ENCODE results near the gene SOWAHA. TPM values are rescaled to one million over a fixed set of nuclear protein-coding genes. Genes with fewer than 3 reads are reported as not detected.

The SOWAHA gene
- total and polyA plus RNA-seq, 11 donors = 0.03 to 0.50 (median 0.24) TPM; not detected in 6

DNA sequence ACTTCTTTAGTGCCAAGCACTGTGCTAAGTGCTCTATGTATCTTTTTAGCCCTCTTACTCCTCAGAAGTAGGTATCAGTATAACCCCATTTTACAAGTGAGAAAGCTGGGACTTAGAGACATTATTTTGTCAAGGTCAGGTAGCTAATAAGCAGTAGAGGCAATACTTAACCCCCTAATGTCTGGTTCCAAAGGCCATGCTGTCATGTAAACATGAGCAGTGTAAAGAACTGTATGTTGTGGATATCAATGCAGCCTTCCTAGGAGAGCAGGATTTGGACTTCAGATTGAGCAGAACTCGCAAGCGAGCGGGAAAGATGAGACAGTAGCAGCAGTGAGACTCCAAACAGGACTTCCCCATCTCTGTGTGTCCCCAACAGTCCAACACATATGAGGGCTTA, 21.0 kb downstream of the SOWAHA start:
- peaks cover 0 to 3% (median 0%) of the 10 kb centered on the region in 9 donors for H3K27me3 ChIP-seq
- DNase-seq = no peak
- H3K4me3 ChIP-seq = no peak overlapping the region
- no peaks in the 10 kb centered on the region for H3K9me3 ChIP-seq
- H3K4me1 ChIP-seq = peaks cover 0 to 20% (median 8%) of the 10 kb centered on the region in 12 donors
- no peak for ATAC-seq
- H3K27ac ChIP-seq = no peak overlapping the region
- no peaks in the 10 kb centered on the region for H3K36me3 ChIP-seq
- no peak for TF ChIP-seq POLR2A (IDR thresholded peaks at IDR 0.05)
- TF ChIP-seq, protein P1, sequence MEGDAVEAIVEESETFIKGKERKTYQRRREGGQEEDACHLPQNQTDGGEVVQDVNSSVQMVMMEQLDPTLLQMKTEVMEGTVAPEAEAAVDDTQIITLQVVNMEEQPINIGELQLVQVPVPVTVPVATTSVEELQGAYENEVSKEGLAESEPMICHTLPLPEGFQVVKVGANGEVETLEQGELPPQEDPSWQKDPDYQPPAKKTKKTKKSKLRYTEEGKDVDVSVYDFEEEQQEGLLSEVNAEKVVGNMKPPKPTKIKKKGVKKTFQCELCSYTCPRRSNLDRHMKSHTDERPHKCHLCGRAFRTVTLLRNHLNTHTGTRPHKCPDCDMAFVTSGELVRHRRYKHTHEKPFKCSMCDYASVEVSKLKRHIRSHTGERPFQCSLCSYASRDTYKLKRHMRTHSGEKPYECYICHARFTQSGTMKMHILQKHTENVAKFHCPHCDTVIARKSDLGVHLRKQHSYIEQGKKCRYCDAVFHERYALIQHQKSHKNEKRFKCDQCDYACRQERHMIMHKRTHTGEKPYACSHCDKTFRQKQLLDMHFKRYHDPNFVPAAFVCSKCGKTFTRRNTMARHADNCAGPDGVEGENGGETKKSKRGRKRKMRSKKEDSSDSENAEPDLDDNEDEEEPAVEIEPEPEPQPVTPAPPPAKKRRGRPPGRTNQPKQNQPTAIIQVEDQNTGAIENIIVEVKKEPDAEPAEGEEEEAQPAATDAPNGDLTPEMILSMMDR (IDR thresholded peaks at IDR 0.05) = no peak
- intact Hi-C loops (cut with DNase I) = loop anchor here in 6 of 10 donors (2.0 to 5.0 kb wide), 3 partner anchors 27 to 48 kb away; partner anchors contain the start of genes GDF9 (in 4 of the 6) and UQCRQ (in 4 of the 6)
- WGBS, 4 donors = 96 to 99% (median 97%) methylated on average over 3 of the region's 3 CpGs

GRCh38 chr5:132836852-132837251, 23.8 kb downstream of the SOWAHA start:
- H3K9me3 ChIP-seq = no peaks in the 10 kb centered on the region
- no peak overlapping the region for H3K4me3 ChIP-seq
- 96 to 100% (median 99%) methylated on average over 1 of the region's 1 CpG for WGBS, 4 donors
- no peak overlapping the region for H3K27ac ChIP-seq
- H3K36me3 ChIP-seq = no peaks in the 10 kb centered on the region
- no peak for DNase-seq
- TF ChIP-seq, protein P1 (IDR thresholded peaks at IDR 0.05) = no peak
- TF ChIP-seq POLR2A (IDR thresholded peaks at IDR 0.05) = no peak
- intact Hi-C loops (cut with DNase I) = no loop called here
- no peak for ATAC-seq
- no peaks in the 10 kb centered on the region for H3K27me3 ChIP-seq
- peaks cover 0 to 25% (median 0%) of the 10 kb centered on the region in 12 donors for H3K4me1 ChIP-seq

DNA sequence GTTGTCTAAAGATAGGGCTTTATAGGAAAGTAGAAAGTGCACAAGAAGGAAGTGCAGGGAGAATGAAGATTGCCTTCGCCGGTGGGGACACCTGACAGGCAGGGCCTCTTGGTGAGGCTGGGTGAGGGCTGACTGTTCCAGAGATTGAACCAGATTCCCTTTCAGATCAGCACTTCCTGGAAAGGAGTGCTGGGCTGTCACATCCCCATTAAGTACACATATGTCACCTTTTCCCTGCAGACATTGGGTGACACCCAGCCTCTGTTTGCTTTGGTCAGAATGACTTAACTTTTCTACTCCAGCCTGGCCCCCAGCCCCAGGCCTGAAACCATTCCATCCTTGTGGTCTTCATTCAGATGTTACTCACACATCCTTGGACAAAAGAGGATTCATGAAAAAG, 24.8 kb downstream of the SOWAHA start:
- Histone ChIP-seq H3K4me1 (peaks cover 0 to 25% (median 0%) of the 10 kb centered on the region in 12 donors), H3K36me3 (no peaks in the 10 kb centered on the region), H3K27me3 (no peaks in the 10 kb centered on the region), H3K9me3 (no peaks in the 10 kb centered on the region), H3K4me3 (no peak overlapping the region), H3K27ac (no peak overlapping the region)
- TF ChIP-seq, protein P1 (IDR thresholded peaks at IDR 0.05) = no peak
- TF ChIP-seq POLR2A (IDR thresholded peaks at IDR 0.05) = no peak
- ATAC-seq = no peak
- intact Hi-C loops (cut with DNase I) = no loop called here
- DNase-seq = no peak
- 82 to 89% (median 86%) methylated on average over 2 of the region's 2 CpGs for WGBS, 4 donors

DNA sequence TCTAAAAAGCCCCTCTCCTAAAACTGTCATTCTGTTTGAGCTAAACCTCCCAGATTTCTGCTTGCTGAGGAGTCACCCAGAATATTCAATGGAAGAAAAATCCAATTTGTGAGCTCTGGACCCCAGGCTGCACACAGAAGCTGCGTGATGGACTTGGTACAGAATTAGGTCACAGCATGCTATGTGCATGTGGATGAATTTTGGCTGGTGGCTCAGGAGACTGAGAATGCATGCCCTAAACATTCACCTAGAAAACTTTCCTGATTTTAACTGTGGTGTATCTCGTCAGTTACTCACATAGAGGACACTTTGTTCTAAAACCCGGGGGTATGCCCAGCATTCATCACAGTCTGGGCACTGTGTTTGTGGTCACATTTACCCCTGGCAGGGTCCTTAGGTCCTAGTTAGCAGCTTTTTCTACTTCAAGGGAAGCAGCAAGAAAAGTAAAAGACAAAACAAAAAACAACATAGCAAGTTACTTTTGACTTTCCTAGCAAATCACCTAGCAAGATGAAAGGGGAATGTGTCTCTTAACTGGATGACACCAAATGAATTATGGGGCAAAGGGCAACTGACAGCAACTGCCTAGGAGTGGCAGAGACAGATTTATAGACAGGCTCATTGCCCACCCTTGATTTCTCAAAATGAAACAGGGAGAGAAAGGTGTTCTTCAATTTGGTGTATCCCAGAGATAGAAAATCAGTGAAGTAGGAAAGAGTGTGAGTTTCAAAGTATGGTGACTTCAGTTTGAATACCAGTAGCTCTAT, 25.6 kb downstream of the SOWAHA start:
- ATAC-seq = no peak
- H3K4me3 ChIP-seq = no peak overlapping the region
- no peak for TF ChIP-seq POLR2A (IDR thresholded peaks at IDR 0.05)
- TF ChIP-seq, protein P1 (IDR thresholded peaks at IDR 0.05) = no peak
- WGBS, 4 donors = 80 to 90% (median 82%) methylated on average over 3 of the region's 3 CpGs
- no peak for DNase-seq
- peak overlapping the region in 4 of 12 donors; percentile 33 to 72 (median 57) for H3K27ac ChIP-seq
- no peaks in the 10 kb centered on the region for H3K27me3 ChIP-seq
- intact Hi-C loops (cut with DNase I) = no loop called here
- no peaks in the 10 kb centered on the region for H3K9me3 ChIP-seq
- peaks cover 0 to 25% (median 0%) of the 10 kb centered on the region in 12 donors for H3K4me1 ChIP-seq
- H3K36me3 ChIP-seq = no peaks in the 10 kb centered on the region

All from heart left ventricle (tissue), 16 donors.